HEK293 (cell line): ENCODE data around the gene CMTM1.

Experiments
- CTCF ChIA-PET: fragments of 350-600 bp; formaldehyde crosslinking; extraction: SDS; loops from one replicate; lab custom pipeline; 2021; ENCODE audit warnings: antibody characterized with exemption; lab: Yijun Ruan, JAX
- POLR2A ChIA-PET: fragments of 300-600 bp; formaldehyde crosslinking; extraction: SDS; loops from one replicate; lab custom pipeline; 2020; ENCODE audit warnings: antibody characterized with exemption, inconsistent platforms; lab: Yijun Ruan, JAX
- H3K27ac ChIP-seq: fragments of 200-500 bp; sonication (Bioruptor generic); 2 replicates; pipeline ENCODE4 v1.5.1; 2014; ENCODE audit warnings: low read depth, low read length, control low read depth, inconsistent platforms; ENCODE audit errors: extremely low read depth
- H3K36me3 ChIP-seq, 2 experiments: fragments of 200-500 bp in 1 of 2; sonication (Bioruptor generic) in 1 of 2; 1 replicate in 1 of 2; 2 replicates in 1 of 2; pipeline ENCODE4 v1.5.1; 2014 to 2017; ENCODE audit warnings: inconsistent platforms in 2 of 2, low read length in 2 of 2; ENCODE audit not compliant: control insufficient read depth in 2 of 2, insufficient read depth in 1 of 2
- H3K4me1 ChIP-seq: fragments of 200-500 bp; sonication (Bioruptor generic); 2 replicates; pipeline ENCODE4 v1.5.1; 2014; ENCODE audit warnings: mild to moderate bottlenecking, low read length, inconsistent platforms; ENCODE audit not compliant: control insufficient read depth, insufficient read depth
- H3K4me3 ChIP-seq: 2 replicates; pipeline ENCODE4 v1.5.1; 2011; ENCODE audit warnings: low read depth, mild to moderate bottlenecking, control low read depth, low read length, moderate library complexity
- H3K9me3 ChIP-seq: fragments of 200-500 bp; sonication (Bioruptor generic); 2 replicates; pipeline ENCODE4 v1.5.1; 2014; ENCODE audit warnings: low read depth, low read length, inconsistent platforms; ENCODE audit not compliant: control insufficient read depth, insufficient read depth
- KLF10 ChIP-seq: fragments of 450-650 bp; IDR thresholded peaks from 2 replicates; pipeline ENCODE4 v1.5.1; 2018; ENCODE audit warnings: missing biosample characterization, mild to moderate bottlenecking, missing genetic modification characterization
- TSHZ1 ChIP-seq: fragments of 450-650 bp; formaldehyde crosslinking; IDR thresholded peaks from 2 replicates; pipeline ENCODE4 v1.5.1; 2016; ENCODE audit warnings: missing biosample characterization, missing genetic modification characterization, borderline replicate concordance
- ZBTB8A ChIP-seq: fragments of 450-650 bp; formaldehyde crosslinking; IDR thresholded peaks from 2 replicates; pipeline ENCODE4 v1.5.1; 2016; ENCODE audit warnings: missing biosample characterization, missing genetic modification characterization
- ZFHX2 ChIP-seq: fragments of 450-650 bp; formaldehyde crosslinking; conservative IDR thresholded peaks from 2 replicates; pipeline ENCODE4 v1.5.1; 2016; ENCODE audit warnings: missing biosample characterization, missing genetic modification characterization
- ZNF175 ChIP-seq: fragments of 450-650 bp; formaldehyde crosslinking; IDR thresholded peaks from 2 replicates; pipeline ENCODE4 v1.5.1; 2016; ENCODE audit warnings: missing biosample characterization, missing genetic modification characterization
- ZNF221 ChIP-seq: fragments of 450-650 bp; formaldehyde crosslinking; IDR thresholded peaks from 2 replicates; pipeline ENCODE4 v1.5.1; 2017; ENCODE audit warnings: missing biosample characterization, missing genetic modification characterization, borderline replicate concordance
- ZNF274 ChIP-seq, 2 experiments: fragments of 200-500 bp in 1 of 2; fragments of 450-650 bp in 1 of 2; sonication (Bioruptor generic) in 1 of 2; formaldehyde crosslinking in 1 of 2; IDR thresholded peaks; 2 replicates each; pipeline versions ENCODE4 v1.5.1 to v1.6.1; 2014 to 2016; ENCODE audit warnings: borderline replicate concordance in 1 of 2, inconsistent platforms in 1 of 2, low read length in 1 of 2, missing biosample characterization in 1 of 2, missing genetic modification characterization in 1 of 2
- ZNF394 ChIP-seq: fragments of 450-650 bp; formaldehyde crosslinking; IDR thresholded peaks from 2 replicates; pipeline ENCODE4 v1.5.1; 2016; ENCODE audit warnings: missing biosample characterization, missing genetic modification characterization, mild to moderate bottlenecking, moderate library complexity, borderline replicate concordance
- ZNF510 ChIP-seq: fragments of 450-650 bp; formaldehyde crosslinking; IDR thresholded peaks from 2 replicates; pipeline ENCODE4 v1.5.1; 2018; ENCODE audit warnings: mild to moderate bottlenecking, missing genetic modification characterization, missing biosample characterization; ENCODE audit not compliant: insufficient replicate concordance
- ZNF514 ChIP-seq: fragments of 450-650 bp; formaldehyde crosslinking; IDR thresholded peaks from 2 replicates; pipeline ENCODE4 v1.5.1; 2016; ENCODE audit warnings: missing biosample characterization, missing genetic modification characterization
- ZNF549 ChIP-seq: fragments of 450-650 bp; IDR thresholded peaks from 2 replicates; pipeline ENCODE4 v1.5.1; 2018; ENCODE audit warnings: missing biosample characterization, missing genetic modification characterization, mild to moderate bottlenecking, inconsistent platforms, moderate library complexity
- ZNF654 ChIP-seq: fragments of 450-650 bp; formaldehyde crosslinking; IDR thresholded peaks from 2 replicates; pipeline ENCODE4 v1.5.1; 2016; ENCODE audit warnings: low read depth, missing biosample characterization, missing genetic modification characterization
- ZNF791 ChIP-seq: fragments of 450-650 bp; formaldehyde crosslinking; IDR thresholded peaks from 2 replicates; pipeline ENCODE4 v1.5.1; 2016; ENCODE audit warnings: missing biosample characterization, missing genetic modification characterization
- ZNF843 ChIP-seq: fragments of 450-650 bp; formaldehyde crosslinking; IDR thresholded peaks from 2 replicates; pipeline ENCODE4 v1.5.1; 2016; ENCODE audit warnings: missing biosample characterization, missing genetic modification characterization
- ZXDB ChIP-seq: fragments of 450-650 bp; formaldehyde crosslinking; IDR thresholded peaks from 2 replicates; pipeline ENCODE4 v1.5.1; 2016; ENCODE audit warnings: missing biosample characterization, missing genetic modification characterization

Gene CMTM1

GRCh38 chr16:66522816-66523590, 43.2 kb upstream of the CMTM1 start:
- CTCF ChIA-PET, result interaction anchor here (0.5 to 1.0 kb wide), 2 partner anchors 29 to 115 kb away, joined by 3 to 4 read pairs; partner anchors contain the start of gene CKLF
- peaks cover 0 to 26% of the 10 kb centered on the region in 2 experiments; a peak in 2 of 3 replicates for H3K36me3 ChIP-seq
- no peak overlapping the region for H3K27ac ChIP-seq
- no peak overlapping the region for H3K4me3 ChIP-seq
- H3K4me1 ChIP-seq, result peaks cover 4% of the 10 kb centered on the region; the same call in 1 of the 2 replicates
- TF ChIP-seq ZNF221 (tag by site-specific recombination), result no peak
- TF ChIP-seq KLF10 (tag by site-specific recombination), result no peak
- TF ChIP-seq, all 188 proteins: peak for 0
- POLR2A ChIA-PET, result interaction anchor here (0.6 to 1.1 kb wide), 3 partner anchors 11 to 30 kb away, joined by 3 to 10 read pairs (median 7); partner anchors contain the start of gene CKLF
- no peaks in the 10 kb centered on the region for H3K9me3 ChIP-seq

GRCh38 chr16:66523861-66524354, 42.3 kb upstream of the CMTM1 start:
- Histone ChIP-seq H3K4me1 (peaks cover 4% of the 10 kb centered on the region; the same call in 1 of the 2 replicates), H3K9me3 (no peaks in the 10 kb centered on the region), H3K4me3 (no peak overlapping the region), H3K36me3 (peaks cover 0 to 35% of the 10 kb centered on the region in 2 experiments; a peak in 2 of 3 replicates), H3K27ac (no peak overlapping the region)
- POLR2A ChIA-PET, result no interaction called here
- CTCF ChIA-PET, result interaction anchor here (0.6 kb wide), 1 partner anchor 203 kb away, joined by 3 read pairs; no protein-coding TSS in a partner anchor
- no peak for TF ChIP-seq ZNF514 (tag by site-specific recombination)
- TF ChIP-seq ZNF274 (IDR thresholded peaks at IDR 0.05; ENCODE audit: low read length), result no peak
- TF ChIP-seq ZNF274 (tag by site-specific recombination; IDR thresholded peaks at IDR 0.05; ENCODE audit: borderline replicate concordance), result no peak
- TF ChIP-seq ZBTB8A, result no peak
- no peak for TF ChIP-seq ZNF175 (tag by site-specific recombination)
- no peak for TF ChIP-seq ZNF843 (tag by site-specific recombination)
- TF ChIP-seq ZNF654, result no peak

- H3K9me3 ChIP-seq, result no peaks in the 10 kb centered on the region
- TF ChIP-seq ZXDB, result no peak
- TF ChIP-seq ZFHX2, result no peak
- TF ChIP-seq ZNF394 (tag by site-specific recombination), result no peak
- no peak for TF ChIP-seq ZNF221 (tag by site-specific recombination)
- TF ChIP-seq ZNF549 (tag by site-specific recombination), result no peak
- no peak for TF ChIP-seq ZNF510 (tag by site-specific recombination)
- TF ChIP-seq ZNF791 (tag by site-specific recombination), result no peak
- TF ChIP-seq TSHZ1 (tag by site-specific recombination), result no peak
- peaks cover 4% of the 10 kb centered on the region; the same call in 1 of the 2 replicates for H3K4me1 ChIP-seq
- POLR2A ChIA-PET, result no interaction called here
- H3K4me3 ChIP-seq, result no peak overlapping the region
- H3K27ac ChIP-seq, result no peak overlapping the region
- CTCF ChIA-PET, result no interaction called here
- peaks cover 0 to 42% of the 10 kb centered on the region in 2 experiments; a peak in 2 of 3 replicates for H3K36me3 ChIP-seq
Measured at GRCh38 chr16:66524601-66525164, 41.6 kb upstream of the CMTM1 start.
